PC-3 (cell line): Measurements from ENCODE around the gene TENM4. TPM values are rescaled to one million over a fixed set of nuclear protein-coding genes. Genes with fewer than 3 reads are reported as not detected.

Experiments used
- ATAC-seq: fragments of 200-7000 bp; cut with Tn5 transposase; 2 replicates; pipeline ENCODE4 v1.9.1; 2020; ENCODE audit warnings: mild to moderate bottlenecking, moderate library complexity
- BruUV-seq: library from RNA; stranded (reverse); fragments of 400-500 nt; replicated peaks from 2 replicates; lab custom pipeline; 2021; lab: Mats Ljungman, UMichigan
- CTCF ChIA-PET: fragments of 300-600 bp; sonication (Branson Sonifier 250); formaldehyde crosslinking; loops from one replicate; lab custom pipeline; 2022; ENCODE audit warnings: antibody characterized with exemption; lab: Charles Lee
- POLR2A ChIA-PET: fragments of 300-600 bp; sonication (Branson Sonifier 250); formaldehyde crosslinking; loops from one replicate; lab custom pipeline; 2022; ENCODE audit warnings: antibody characterized with exemption; ENCODE audit not compliant: unreplicated experiment; lab: Charles Lee
- DNase-seq: peaks from one replicate; pipeline ENCODE4 v3.0.0-alpha.2; 2015
- H2AFZ ChIP-seq: fragments of 300-600 bp; sonication (generic); 2 replicates; pipeline ENCODE4 v1.6.0; 2016; ENCODE audit warnings: antibody characterized with exemption, low read length
- H3F3A ChIP-seq: fragments of 300-600 bp; sonication (generic); one replicate; pipeline ENCODE4 v1.6.0; 2017; ENCODE audit warnings: antibody characterized with exemption, low read length, control low read depth, mild to moderate bottlenecking; ENCODE audit not compliant: unreplicated experiment
- H3K27ac ChIP-seq: fragments of 300-600 bp; sonication (generic); 2 replicates; pipeline ENCODE4 v1.5.1; 2016; ENCODE audit warnings: mild to moderate bottlenecking, low read length
- H3K27me3 ChIP-seq: fragments of 300-600 bp; sonication (generic); 2 replicates; pipeline ENCODE4 v1.6.1; 2016; ENCODE audit warnings: low read length, mixed read lengths
- H3K36me3 ChIP-seq: fragments of 300-600 bp; sonication (generic); 2 replicates; pipeline ENCODE4 v1.6.1; 2016; ENCODE audit warnings: low read depth, mixed run types, low read length, mixed read lengths
- H3K4me1 ChIP-seq: fragments of 300-600 bp; sonication (generic); 2 replicates; pipeline ENCODE4 v1.5.1; 2016; ENCODE audit warnings: low read length; ENCODE audit not compliant: insufficient read depth
- H3K4me2 ChIP-seq: fragments of 300-600 bp; sonication (generic); 2 replicates; pipeline ENCODE4 v1.6.0; 2016; ENCODE audit warnings: low read length
- H3K4me3 ChIP-seq: fragments of 300-600 bp; sonication (generic); 2 replicates; pipeline ENCODE4 v1.5.1; 2016; ENCODE audit warnings: mild to moderate bottlenecking, low read length, mixed read lengths
- H3K79me2 ChIP-seq: fragments of 300-600 bp; sonication (generic); 2 replicates; pipeline ENCODE4 v1.6.1; 2017; ENCODE audit warnings: low read length, mixed read lengths
- H3K9ac ChIP-seq: fragments of 300-600 bp; sonication (generic); 2 replicates; pipeline ENCODE4 v1.6.0; 2016; ENCODE audit warnings: mild to moderate bottlenecking, low read length
- H3K9me2 ChIP-seq: fragments of 300-600 bp; sonication (generic); replicated peaks from 2 replicates; pipeline ENCODE4 v1.6.1; 2016; ENCODE audit warnings: mixed run types, low read length, mixed read lengths
- H3K9me3 ChIP-seq: fragments of 300-600 bp; sonication (generic); 2 replicates; pipeline ENCODE4 v1.6.1; 2016; ENCODE audit warnings: low read length, mixed read lengths
- H4K20me1 ChIP-seq: fragments of 300-600 bp; sonication (generic); 2 replicates; pipeline ENCODE4 v1.6.1; 2016; ENCODE audit warnings: low read length, mixed read lengths
- EZH2 ChIP-seq: fragments of 300-600 bp; sonication (generic); IDR thresholded peaks from one replicate; pipeline ENCODE4 v1.6.1; 2017; ENCODE audit warnings: antibody characterized with exemption, mild to moderate bottlenecking, low read length; ENCODE audit not compliant: unreplicated experiment
- EZH2phosphoT487 ChIP-seq: fragments of 300-600 bp; sonication (generic); IDR thresholded peaks from 2 replicates; pipeline ENCODE4 v1.6.1; 2018; ENCODE audit warnings: mild to moderate bottlenecking, antibody characterized with exemption, low read length, borderline replicate concordance
- intact Hi-C: fragments of 100-400 bp; cut with micrococcal nuclease; formaldehyde crosslinking; loops from 2 replicates; pipeline ENCODE4 v1.9.0; 2023
- total RNA-seq: library from RNA; depleted of rRNA; stranded (reverse); fragments of >200 nt; gene quantifications from 2 replicates; pipeline ENCODE4 v1.2.3, GENCODE V29; 2014
- TF ChIP-seq, protein P1 (sequence below): fragments of 300-600 bp; sonication (generic); conservative IDR thresholded peaks from 2 replicates; pipeline ENCODE4 v1.5.1; 2017; ENCODE audit warnings: antibody characterized with exemption, low read depth, mild to moderate bottlenecking, low read length

Gene TENM4
- total RNA-seq, 1 experiment from 2014 or later: 19.7 TPM

DNA sequence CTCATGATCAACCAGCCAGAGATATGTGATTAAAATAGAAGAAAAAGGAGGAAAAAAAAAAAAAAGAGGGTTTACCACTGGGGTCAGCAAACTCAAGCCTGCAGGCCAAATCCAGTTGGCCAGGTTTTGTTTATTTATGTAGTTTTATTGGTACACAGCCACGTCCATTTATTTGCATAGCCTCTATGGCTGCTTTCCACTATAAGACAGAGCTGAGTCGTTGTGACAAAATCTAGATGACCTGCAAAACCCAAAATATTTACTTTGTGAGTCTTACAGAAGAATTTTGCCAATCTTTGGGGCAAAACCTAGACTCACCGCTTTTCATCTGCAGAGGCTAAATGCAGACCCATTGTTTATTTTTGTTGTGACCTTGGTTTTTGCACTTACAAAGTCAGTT lies 87.1 kb downstream of the TENM4 start:
- Histone ChIP-seq H4K20me1 (no peaks in the 10 kb centered on the region), H2AFZ (no peak overlapping the region), H3K9ac (no peak overlapping the region), H3K27ac (no peak overlapping the region), H3K36me3 (no peaks in the 10 kb centered on the region), H3K9me2 (no peaks in the 10 kb centered on the region), H3K4me3 (no peak overlapping the region), H3K9me3 (no peaks in the 10 kb centered on the region), H3K79me2 (no peaks in the 10 kb centered on the region), H3K4me2 (peak overlapping the region; percentile 8; the same call in 1 of the 2 replicates), H3K4me1 (peaks cover 4% of the 10 kb centered on the region; the same call in 1 of the 2 replicates), H3K27me3 (peaks cover 35% of the 10 kb centered on the region), H3F3A (no peaks in the 10 kb centered on the region)
- intact Hi-C loops: no loop called here
- ATAC-seq (no peak), DNase-seq (peak; percentile 9)
- ChIA-PET CTCF (no interaction called here), POLR2A (interaction anchor here (0.6 kb wide), 1 partner anchor 247 kb away, joined by 3 read pairs; no protein-coding TSS in a partner anchor)
- BruUV-seq: no TSS peak
- no peak for TF ChIP-seq EZH2phosphoT487
- TF ChIP-seq EZH2: no peak
- TF ChIP-seq, protein P1, sequence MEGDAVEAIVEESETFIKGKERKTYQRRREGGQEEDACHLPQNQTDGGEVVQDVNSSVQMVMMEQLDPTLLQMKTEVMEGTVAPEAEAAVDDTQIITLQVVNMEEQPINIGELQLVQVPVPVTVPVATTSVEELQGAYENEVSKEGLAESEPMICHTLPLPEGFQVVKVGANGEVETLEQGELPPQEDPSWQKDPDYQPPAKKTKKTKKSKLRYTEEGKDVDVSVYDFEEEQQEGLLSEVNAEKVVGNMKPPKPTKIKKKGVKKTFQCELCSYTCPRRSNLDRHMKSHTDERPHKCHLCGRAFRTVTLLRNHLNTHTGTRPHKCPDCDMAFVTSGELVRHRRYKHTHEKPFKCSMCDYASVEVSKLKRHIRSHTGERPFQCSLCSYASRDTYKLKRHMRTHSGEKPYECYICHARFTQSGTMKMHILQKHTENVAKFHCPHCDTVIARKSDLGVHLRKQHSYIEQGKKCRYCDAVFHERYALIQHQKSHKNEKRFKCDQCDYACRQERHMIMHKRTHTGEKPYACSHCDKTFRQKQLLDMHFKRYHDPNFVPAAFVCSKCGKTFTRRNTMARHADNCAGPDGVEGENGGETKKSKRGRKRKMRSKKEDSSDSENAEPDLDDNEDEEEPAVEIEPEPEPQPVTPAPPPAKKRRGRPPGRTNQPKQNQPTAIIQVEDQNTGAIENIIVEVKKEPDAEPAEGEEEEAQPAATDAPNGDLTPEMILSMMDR: no peak

DNA sequence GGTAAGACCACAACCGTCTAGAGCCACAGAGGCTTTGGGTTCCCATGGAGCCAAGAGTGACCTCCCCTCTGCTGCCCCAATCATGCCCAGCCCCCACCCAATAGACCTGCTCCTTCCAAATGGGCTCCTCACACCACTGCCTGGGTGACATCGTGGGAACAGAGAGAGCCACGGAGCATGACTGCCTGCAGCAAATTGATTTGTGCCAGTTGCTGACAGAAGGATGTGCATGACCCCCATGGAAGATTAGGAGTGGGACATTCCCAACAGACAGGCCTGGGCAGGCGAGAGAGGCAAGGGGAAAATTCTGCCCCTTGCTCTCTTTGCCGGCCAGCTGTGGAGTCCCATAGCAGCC lies 88.5 kb downstream of the TENM4 start:
- CTCF ChIA-PET: no interaction called here

More for the DNA sequence above, 88.5 kb downstream of the TENM4 start:
- Histone ChIP-seq H3K9me3 (no peaks in the 10 kb centered on the region), H3F3A (no peaks in the 10 kb centered on the region), H4K20me1 (no peaks in the 10 kb centered on the region), H3K36me3 (no peaks in the 10 kb centered on the region), H2AFZ (no peak overlapping the region), H3K27ac (no peak overlapping the region), H3K4me1 (peaks cover 4% of the 10 kb centered on the region; the same call in 1 of the 2 replicates), H3K27me3 (peaks cover 44% of the 10 kb centered on the region), H3K79me2 (no peaks in the 10 kb centered on the region), H3K9ac (no peak overlapping the region), H3K9me2 (no peaks in the 10 kb centered on the region), H3K4me2 (no peak overlapping the region), H3K4me3 (no peak overlapping the region)
- ATAC-seq (no peak), DNase-seq (no peak)
- TF ChIP-seq, protein P1: no peak
- TF ChIP-seq EZH2phosphoT487: no peak
- TF ChIP-seq EZH2: no peak
- POLR2A ChIA-PET: no interaction called here
- no TSS peak for BruUV-seq
- intact Hi-C loops: no loop called here
